ENCODE measurements around the gene DZANK1. TPM values are rescaled to one million over a fixed set of nuclear protein-coding genes. Genes with fewer than 3 reads are reported as not detected.
A peak's percentile ranks its signal among the peaks of the same experiment; 100 is the strongest.

DZANK1 gene
- total RNA-seq, 1 experiment from 2014 or later: 1.7 TPM

DNA sequence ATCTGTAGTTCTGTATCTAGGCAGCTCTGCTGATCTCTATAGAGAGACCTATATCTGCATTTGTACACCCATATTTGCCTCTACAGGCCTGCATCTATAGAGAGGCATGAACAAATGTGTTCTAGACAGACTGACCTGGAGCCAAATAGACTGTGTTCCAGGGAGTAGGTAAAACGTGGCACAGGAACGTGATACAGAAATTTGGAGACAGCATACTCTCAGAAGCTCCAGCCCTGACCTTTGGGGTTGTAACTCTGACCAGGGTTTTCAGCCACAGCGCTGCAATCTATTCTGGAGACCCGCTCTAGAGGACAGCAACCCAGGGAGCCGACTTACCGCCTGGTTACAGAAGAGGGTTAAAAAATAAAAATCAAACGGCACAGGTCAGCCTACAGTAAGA lies 29.2 kb upstream of the DZANK1 start:
- H3K9me3 ChIP-seq (ENCODE audit: control insufficient read depth in 1 of 2, insufficient read depth in 1 of 2, low read depth in 1 of 2, low read length in 2 of 2): no peaks in the 10 kb centered on the region
- H2AFZ ChIP-seq (ENCODE audit: low read depth, low read length, poor library complexity, severe bottlenecking): no peak overlapping the region
- no peaks in the 10 kb centered on the region for H3K27me3 ChIP-seq (ENCODE audit: insufficient read depth, low read length)
- ChIA-PET CTCF (no interaction called here), POLR2A (interaction anchor here (0.6 to 4.1 kb wide), 2 partner anchors 11 to 90 kb away, joined by 3 to 43 read pairs; partner anchors contain the start of gene SEC23B), RAD21 (ENCODE audit: low non-redundant PET in 1 of 2, low total read pairs in 2 of 2, uncharacterized antibody in 2 of 2, unreplicated experiment in 2 of 2) (interaction anchor here in 1 of 2 experiments (1.2 kb wide), 1 partner anchor 11 kb away, joined by 3 read pairs; the partner anchor contains the start of gene SEC23B)
- no TSS peak for BruUV-seq (replicated peaks)
- intact Hi-C loops (cut with micrococcal nuclease): no loop called here
- 0 out of 2 replicates have a peak overlapping the region, but pooled peaks have one; percentile 71 for H3K9ac ChIP-seq (ENCODE audit: low read length)
- H3K9me2 ChIP-seq (ENCODE audit: insufficient read depth): no peaks in the 10 kb centered on the region
- H3K79me2 ChIP-seq (ENCODE audit: insufficient read depth, low read length): peaks cover 9% of the 10 kb centered on the region; the same call in 1 of the 2 replicates
- H3K4me2 ChIP-seq (ENCODE audit: low read length): peak overlapping the region; percentile 77
- no peak for TF ChIP-seq POLR2A (IDR thresholded peaks at IDR 0.05; ENCODE audit: borderline replicate concordance, extremely low read depth, insufficient read depth, insufficient read length)
- no peak for TF ChIP-seq RAD21 (IDR thresholded peaks at IDR 0.05; ENCODE audit: low read depth)
- no peak for TF ChIP-seq ZBTB33 (IDR thresholded peaks at IDR 0.05; ENCODE audit: extremely low read depth, insufficient replicate concordance, low read length)
- TF ChIP-seq SIN3A (IDR thresholded peaks at IDR 0.05; ENCODE audit: low read depth): no peak
- TF ChIP-seq EZH2 (IDR thresholded peaks at IDR 0.05): no peak
- TF ChIP-seq, protein P1, sequence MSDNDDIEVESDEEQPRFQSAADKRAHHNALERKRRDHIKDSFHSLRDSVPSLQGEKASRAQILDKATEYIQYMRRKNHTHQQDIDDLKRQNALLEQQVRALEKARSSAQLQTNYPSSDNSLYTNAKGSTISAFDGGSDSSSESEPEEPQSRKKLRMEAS (IDR thresholded peaks at IDR 0.05): no peak
- no peak for TF ChIP-seq ZNF274 (IDR thresholded peaks at IDR 0.05; ENCODE audit: low read depth, low read length)
- no peak for TF ChIP-seq POLR2AphosphoS5 (IDR thresholded peaks at IDR 0.05; ENCODE audit: low read depth, low read length)
- no peak for TF ChIP-seq CEBPB (IDR thresholded peaks at IDR 0.05; ENCODE audit: low read depth)
- no peak for TF ChIP-seq ZFX (IDR thresholded peaks at IDR 0.05)
- no peak for TF ChIP-seq EGR1 (IDR thresholded peaks at IDR 0.05; ENCODE audit: low read depth)
- no peak for TF ChIP-seq SP1 (IDR thresholded peaks at IDR 0.05; ENCODE audit: low read depth)
- TF ChIP-seq JUND (IDR thresholded peaks at IDR 0.05): no peak
- no peak for TF ChIP-seq CBX3 (IDR thresholded peaks at IDR 0.05; ENCODE audit: low read depth)
- TF ChIP-seq REST (IDR thresholded peaks at IDR 0.05; ENCODE audit: low read depth): no peak
- no peak for TF ChIP-seq YY1 (IDR thresholded peaks at IDR 0.05; ENCODE audit: extremely low read depth, insufficient replicate concordance, low read depth, low read length)
- TF ChIP-seq SRF (IDR thresholded peaks at IDR 0.05; ENCODE audit: low read depth): no peak
- no peak for TF ChIP-seq ELF1 (IDR thresholded peaks at IDR 0.05; ENCODE audit: borderline replicate concordance, low read depth)
- TF ChIP-seq EZH2phosphoT487 (IDR thresholded peaks at IDR 0.05; ENCODE audit: borderline replicate concordance): no peak
- TF ChIP-seq, protein P2, sequence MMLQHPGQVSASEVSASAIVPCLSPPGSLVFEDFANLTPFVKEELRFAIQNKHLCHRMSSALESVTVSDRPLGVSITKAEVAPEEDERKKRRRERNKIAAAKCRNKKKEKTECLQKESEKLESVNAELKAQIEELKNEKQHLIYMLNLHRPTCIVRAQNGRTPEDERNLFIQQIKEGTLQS (IDR thresholded peaks at IDR 0.05): no peak
- H4K20me1 ChIP-seq (ENCODE audit: insufficient read depth): no peaks in the 10 kb centered on the region
- no peak overlapping the region for H3K27ac ChIP-seq (ENCODE audit: low read depth, low read length)
- no peak for ATAC-seq
- H3K4me1 ChIP-seq (ENCODE audit: control insufficient read depth in 1 of 2, insufficient read depth in 2 of 2, low read length in 2 of 2): peaks cover 3 to 10% of the 10 kb centered on the region in 2 experiments; a peak in 3 of 4 replicates
- no peaks in the 10 kb centered on the region; a peak in 1 of 4 replicates for H3K36me3 ChIP-seq (ENCODE audit: control insufficient read depth in 1 of 2, insufficient read depth in 2 of 2, low read length in 2 of 2)
- no peak for DNase-seq (ENCODE audit: low read depth, low spot score)
- H3K4me3 ChIP-seq (replicated peaks in 1 of 2; ENCODE audit: low read depth in 1 of 2, low read length in 2 of 2): peak overlapping the region; percentile 74 to 76

Data from HCT116 (cell line).